GM18951 (cell line): Measurements from ENCODE around the gene IL21.
"Not testable (repeated sequence)": the region's sequence is repeated elsewhere in the genome, so short reads cannot be mapped to it uniquely, and the experiment has no call there.

Experiments
- POLR2A ChIP-seq: IDR thresholded peaks from 4 replicates; pipeline ENCODE4 v1.6.1; 2011; ENCODE audit warnings: mild to moderate bottlenecking; ENCODE audit not compliant: insufficient read length, insufficient read depth; ENCODE audit errors: extremely low read depth
- in situ Hi-C: fragments of 300-500 bp; cut with MboI; formaldehyde crosslinking; loops from one replicate; pipeline ENCODE4 v1.12.0; 2022; ENCODE audit warnings: low sequenced_read_pairs, mixed read lengths, inconsistent platforms; ENCODE audit not compliant: unreplicated experiment

Gene IL21

GRCh38 chr4:122657553-122657952 lies 36.7 kb upstream of the IL21 start:
- in situ Hi-C loops: no loop called here

DNA sequence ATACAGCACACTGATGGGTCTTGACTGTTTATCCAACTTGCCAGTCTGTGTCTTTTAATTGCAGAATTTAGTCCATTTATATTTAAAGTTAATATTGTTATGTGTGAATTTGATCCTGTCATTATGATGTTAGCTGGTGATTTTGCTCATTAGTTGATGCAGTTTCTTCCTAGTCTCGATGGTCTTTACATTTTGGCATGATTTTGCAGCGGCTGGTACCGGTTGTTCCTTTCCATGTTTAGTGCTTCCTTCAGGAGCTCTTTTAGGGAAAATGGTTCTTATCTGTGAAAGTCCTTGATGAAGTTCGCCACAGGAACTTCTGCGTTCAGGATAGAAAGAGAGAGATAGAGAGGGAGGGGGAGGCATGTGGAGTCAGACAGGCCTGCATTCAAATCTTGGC lies 35.7 kb upstream of the IL21 start:
- in situ Hi-C loops: not testable (repeated sequence)

More at GRCh38 chr4:122657553-122657952, 36.7 kb upstream of the IL21 start:
- no peak for TF ChIP-seq POLR2A

- no peak for TF ChIP-seq POLR2A
- in situ Hi-C loops: no loop called here
These were observed 31.5 kb upstream of the IL21 start for GRCh38 chr4:122652379-122652778.

GRCh38 chr4:122650148-122650547 lies 29.3 kb upstream of the IL21 start:
- no peak for TF ChIP-seq POLR2A
- in situ Hi-C loops: no loop called here

DNA sequence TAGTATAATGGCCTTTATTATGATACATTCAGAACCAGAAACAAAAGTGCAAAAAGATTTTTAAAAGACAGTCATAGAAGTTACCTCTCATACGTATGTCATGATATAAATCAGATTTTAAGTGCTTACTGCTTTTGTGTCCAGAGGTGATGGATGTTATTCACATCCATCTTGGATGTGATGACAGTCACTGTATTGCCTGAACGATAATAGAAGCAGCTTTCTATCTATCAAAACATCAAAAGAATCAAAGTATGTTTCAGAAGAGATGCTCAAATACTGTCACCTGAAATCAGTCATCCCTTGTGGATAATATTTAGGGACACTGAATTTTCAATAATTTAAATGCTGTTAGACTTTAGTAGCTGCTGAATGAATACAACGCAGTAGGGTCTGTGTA lies 26.8 kb upstream of the IL21 start:
- in situ Hi-C loops: no loop called here
- TF ChIP-seq POLR2A: no peak

GRCh38 chr4:122643257-122643656 lies 22.4 kb upstream of the IL21 start:
- in situ Hi-C loops: no loop called here
- TF ChIP-seq POLR2A: no peak

DNA sequence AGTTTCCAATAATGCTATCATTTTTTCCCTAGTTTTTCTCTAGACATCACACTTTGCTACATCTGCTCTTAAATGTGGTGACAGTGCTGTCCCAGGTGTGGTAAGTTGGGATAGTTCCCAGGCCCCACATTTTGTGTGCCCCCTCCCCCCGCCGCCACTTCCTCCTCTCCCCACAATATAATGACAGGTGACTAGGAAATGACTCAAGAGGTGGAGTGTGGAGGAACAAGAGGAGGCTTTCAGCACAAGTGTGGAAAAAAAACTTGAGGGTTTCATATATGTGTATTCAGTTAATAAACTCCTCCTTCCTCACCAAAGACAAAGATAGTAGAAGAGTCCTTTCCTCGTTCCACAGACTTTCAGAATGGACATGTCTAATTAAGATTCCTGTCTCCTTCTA lies 18.3 kb upstream of the IL21 start:
- in situ Hi-C loops: no loop called here
- TF ChIP-seq POLR2A: no peak

- TF ChIP-seq POLR2A: no peak
- in situ Hi-C loops: no loop called here
These were observed 15.8 kb upstream of the IL21 start for GRCh38 chr4:122636697-122637096.

DNA sequence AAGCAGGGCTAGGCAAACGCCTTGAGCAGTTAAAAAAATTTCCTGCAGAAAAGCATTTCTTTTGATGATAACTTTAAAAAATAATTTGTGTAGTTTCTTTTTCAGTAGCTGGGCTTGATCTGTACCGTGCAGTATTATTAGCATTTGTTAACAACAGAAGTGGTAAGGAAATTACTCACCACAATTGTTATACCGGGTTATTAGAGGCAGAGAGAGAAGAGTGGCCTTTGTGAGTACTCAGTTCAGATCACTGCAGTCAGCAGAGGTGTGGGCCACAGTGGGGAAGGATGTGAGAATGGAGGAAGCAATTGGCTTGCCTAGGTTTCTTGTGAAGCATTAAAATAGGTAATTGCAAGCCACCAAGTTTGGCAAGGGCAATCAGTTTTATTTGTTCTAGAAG lies 14.3 kb upstream of the IL21 start:
- TF ChIP-seq POLR2A: no peak

GRCh38 chr4:122633211-122633610 lies 12.3 kb upstream of the IL21 start:
- TF ChIP-seq POLR2A: no peak
- in situ Hi-C loops: no loop called here

More for the DNA sequence above, 14.3 kb upstream of the IL21 start:
- in situ Hi-C loops: no loop called here

GRCh38 chr4:122632396-122633143 lies 11.7 kb upstream of the IL21 start:
- in situ Hi-C loops: no loop called here
- no peak for TF ChIP-seq POLR2A

DNA sequence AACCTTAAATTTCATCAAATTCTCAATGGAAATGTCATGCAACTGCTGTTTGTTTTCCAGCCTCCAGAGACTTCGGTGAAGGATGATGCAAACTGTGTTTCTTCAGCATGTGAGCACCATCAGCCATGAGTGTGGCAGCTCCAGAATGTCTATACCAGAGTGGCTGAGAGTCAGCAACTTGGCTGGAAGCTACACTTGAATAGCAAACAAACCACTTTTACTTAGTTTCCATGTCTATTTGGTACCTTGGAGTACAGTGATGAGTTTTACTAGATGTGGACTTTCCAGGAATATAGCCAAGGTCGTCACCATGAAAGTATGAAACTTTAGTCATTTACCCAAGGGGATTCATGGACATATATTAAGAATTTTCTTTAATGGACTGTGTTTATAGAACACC lies 4.3 kb upstream of the IL21 start:
- TF ChIP-seq POLR2A: no peak
- in situ Hi-C loops: no loop called here

DNA sequence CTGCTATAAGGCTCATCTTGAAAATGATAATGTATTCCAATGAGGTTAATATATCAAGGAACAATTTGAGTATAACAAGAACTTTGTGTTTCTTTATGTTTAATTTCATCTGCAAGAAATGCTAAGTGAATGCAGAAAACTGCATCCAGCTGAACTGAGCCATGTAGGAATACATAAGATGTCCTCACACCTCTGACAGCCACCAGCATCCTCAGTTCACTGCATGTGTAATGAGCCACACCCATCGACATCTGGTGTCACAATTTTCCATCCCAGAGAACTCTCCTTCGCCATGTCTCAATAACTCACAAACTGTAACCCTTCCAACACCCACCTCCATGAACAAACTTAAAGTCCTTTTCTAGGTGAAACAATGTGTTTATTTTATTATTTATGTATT lies 3.3 kb upstream of the IL21 start:
- TF ChIP-seq POLR2A: no peak
- in situ Hi-C loops: loop anchor here (25.0 kb wide), 1 partner anchor 288 kb away; the partner anchor contains the start of gene NUDT6

DNA sequence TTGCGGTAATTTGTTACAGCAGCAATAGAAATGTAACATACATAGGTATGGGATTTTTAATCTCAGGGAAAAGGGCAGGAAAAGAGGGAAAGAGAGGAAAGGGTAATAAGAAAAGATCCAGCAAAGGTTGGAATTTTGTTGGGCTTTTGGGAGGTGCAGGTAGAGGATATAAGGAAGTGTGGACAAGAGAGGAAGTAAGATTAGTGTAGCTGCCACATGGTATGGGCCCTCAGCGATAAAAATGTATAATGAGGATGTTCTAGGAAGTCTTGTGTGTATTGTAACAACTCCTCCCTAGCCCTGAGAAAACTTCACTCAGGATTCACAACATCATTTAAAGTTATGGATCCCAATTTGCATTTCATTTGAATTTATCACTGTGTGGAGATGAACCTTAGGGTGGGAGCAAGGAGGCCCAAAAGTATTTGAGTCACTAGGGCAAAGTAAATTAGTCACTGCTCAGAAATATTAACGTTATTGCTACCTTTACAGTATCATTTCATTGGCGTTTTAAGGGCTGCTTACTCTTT lies 2.8 kb upstream of the IL21 start:
- TF ChIP-seq POLR2A: no peak
- in situ Hi-C loops: loop anchor here (25.0 kb wide), 1 partner anchor 289 kb away; the partner anchor contains the start of gene NUDT6
